Adrenal gland (tissue), 5 donors: Measurements from ENCODE around the gene NAIF1.

Experiments
- POLR2A ChIP-seq, 2 donors: fragments of 450-650 bp; IDR thresholded peaks; one replicate each; pipeline ENCODE4 v1.6.1; 2017; ENCODE audit warnings: antibody characterized with exemption in 2 of 2, mild to moderate bottlenecking in 2 of 2, moderate library complexity in 1 of 2
- TF ChIP-seq, protein P1 (sequence below), 6 experiments: fragments of 450-650 bp in 4 of 6; fragments of 200-600 bp in 2 of 6; sonication (generic) in 1 of 6; IDR thresholded peaks; 1 replicate in 5 of 6; 2 replicates in 1 of 6; pipeline versions ENCODE4 v1.5.1 to v1.8.0; 2016 to 2021; ENCODE audit warnings: antibody characterized with exemption in 6 of 6, mild to moderate bottlenecking in 2 of 6, moderate library complexity in 1 of 6
- donor health status: DM: no; HTN: no; CAD: no.

- TF ChIP-seq, protein P1, sequence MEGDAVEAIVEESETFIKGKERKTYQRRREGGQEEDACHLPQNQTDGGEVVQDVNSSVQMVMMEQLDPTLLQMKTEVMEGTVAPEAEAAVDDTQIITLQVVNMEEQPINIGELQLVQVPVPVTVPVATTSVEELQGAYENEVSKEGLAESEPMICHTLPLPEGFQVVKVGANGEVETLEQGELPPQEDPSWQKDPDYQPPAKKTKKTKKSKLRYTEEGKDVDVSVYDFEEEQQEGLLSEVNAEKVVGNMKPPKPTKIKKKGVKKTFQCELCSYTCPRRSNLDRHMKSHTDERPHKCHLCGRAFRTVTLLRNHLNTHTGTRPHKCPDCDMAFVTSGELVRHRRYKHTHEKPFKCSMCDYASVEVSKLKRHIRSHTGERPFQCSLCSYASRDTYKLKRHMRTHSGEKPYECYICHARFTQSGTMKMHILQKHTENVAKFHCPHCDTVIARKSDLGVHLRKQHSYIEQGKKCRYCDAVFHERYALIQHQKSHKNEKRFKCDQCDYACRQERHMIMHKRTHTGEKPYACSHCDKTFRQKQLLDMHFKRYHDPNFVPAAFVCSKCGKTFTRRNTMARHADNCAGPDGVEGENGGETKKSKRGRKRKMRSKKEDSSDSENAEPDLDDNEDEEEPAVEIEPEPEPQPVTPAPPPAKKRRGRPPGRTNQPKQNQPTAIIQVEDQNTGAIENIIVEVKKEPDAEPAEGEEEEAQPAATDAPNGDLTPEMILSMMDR (IDR thresholded peaks at IDR 0.05): no peak
- no peak for TF ChIP-seq POLR2A (IDR thresholded peaks at IDR 0.05)
Measured at GRCh38 chr9:128021098-128021497, 46.0 kb downstream of the NAIF1 start.
